Sigmoid colon (tissue), 4 donors: ENCODE measurements around the gene CD37.
"Not testable (repeated sequence)": the region's sequence is repeated elsewhere in the genome, so short reads cannot be mapped to it uniquely, and the experiment has no call there.

Experiments used
- POLR2A ChIP-seq, 2 donors: fragments of 450-650 bp; IDR thresholded peaks; one replicate each; pipeline ENCODE4 v1.6.1; 2016; ENCODE audit warnings: antibody characterized with exemption in 2 of 2, mild to moderate bottlenecking in 2 of 2, moderate library complexity in 2 of 2
- POLR2AphosphoS5 ChIP-seq, 4 donors: sonication (generic); formaldehyde crosslinking; IDR thresholded peaks; one replicate each; pipeline ENCODE4 v1.6.1; 2017; ENCODE audit warnings: antibody characterized with exemption in 4 of 4
- TF ChIP-seq, protein P1 (sequence below), 4 experiments: fragments of 450-650 bp in 3 of 4; fragments of 200-600 bp in 1 of 4; IDR thresholded peaks; one replicate each; pipeline ENCODE4 v1.5.1; 2016 to 2019; ENCODE audit warnings: antibody characterized with exemption in 4 of 4, mild to moderate bottlenecking in 3 of 4, moderate library complexity in 2 of 4

DNA sequence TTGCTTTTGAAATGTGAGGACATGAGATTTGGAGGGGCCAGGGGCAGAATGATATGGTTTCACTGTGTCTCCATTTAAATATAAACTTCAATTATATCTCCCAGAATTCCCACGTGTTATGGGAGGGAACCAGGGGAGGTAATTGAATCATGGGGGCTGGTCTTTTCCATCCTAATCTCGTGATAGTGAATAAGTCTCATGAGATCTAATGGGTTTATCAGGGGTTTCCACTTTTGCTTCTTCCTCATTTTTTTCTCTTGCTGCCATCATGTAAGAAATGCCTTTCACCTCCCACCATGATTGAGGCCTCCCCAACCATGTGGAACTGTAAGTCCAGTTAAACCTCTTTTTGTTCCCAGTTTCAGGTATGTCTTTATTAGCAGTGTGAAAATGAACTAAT is 45.9 kb upstream of the CD37 start:
- TF ChIP-seq, protein P1, sequence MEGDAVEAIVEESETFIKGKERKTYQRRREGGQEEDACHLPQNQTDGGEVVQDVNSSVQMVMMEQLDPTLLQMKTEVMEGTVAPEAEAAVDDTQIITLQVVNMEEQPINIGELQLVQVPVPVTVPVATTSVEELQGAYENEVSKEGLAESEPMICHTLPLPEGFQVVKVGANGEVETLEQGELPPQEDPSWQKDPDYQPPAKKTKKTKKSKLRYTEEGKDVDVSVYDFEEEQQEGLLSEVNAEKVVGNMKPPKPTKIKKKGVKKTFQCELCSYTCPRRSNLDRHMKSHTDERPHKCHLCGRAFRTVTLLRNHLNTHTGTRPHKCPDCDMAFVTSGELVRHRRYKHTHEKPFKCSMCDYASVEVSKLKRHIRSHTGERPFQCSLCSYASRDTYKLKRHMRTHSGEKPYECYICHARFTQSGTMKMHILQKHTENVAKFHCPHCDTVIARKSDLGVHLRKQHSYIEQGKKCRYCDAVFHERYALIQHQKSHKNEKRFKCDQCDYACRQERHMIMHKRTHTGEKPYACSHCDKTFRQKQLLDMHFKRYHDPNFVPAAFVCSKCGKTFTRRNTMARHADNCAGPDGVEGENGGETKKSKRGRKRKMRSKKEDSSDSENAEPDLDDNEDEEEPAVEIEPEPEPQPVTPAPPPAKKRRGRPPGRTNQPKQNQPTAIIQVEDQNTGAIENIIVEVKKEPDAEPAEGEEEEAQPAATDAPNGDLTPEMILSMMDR (IDR thresholded peaks at IDR 0.05), result not testable (repeated sequence)
- not testable (repeated sequence) for TF ChIP-seq POLR2A, POLR2AphosphoS5 (IDR thresholded peaks at IDR 0.05)
